GM18870 (cell line): ENCODE data around the gene TNIK.
"Not testable (repeated sequence)": the region's sequence is repeated elsewhere in the genome, so short reads cannot be mapped to it uniquely, and the experiment has no call there.

Experiments
- ATAC-seq: cut with Tn5 transposase; IDR thresholded peaks from one replicate; pipeline ENCODE4 v1.9.1; 2021; ENCODE audit warnings: moderate library complexity; ENCODE audit not compliant: unreplicated experiment

Gene TNIK

DNA sequence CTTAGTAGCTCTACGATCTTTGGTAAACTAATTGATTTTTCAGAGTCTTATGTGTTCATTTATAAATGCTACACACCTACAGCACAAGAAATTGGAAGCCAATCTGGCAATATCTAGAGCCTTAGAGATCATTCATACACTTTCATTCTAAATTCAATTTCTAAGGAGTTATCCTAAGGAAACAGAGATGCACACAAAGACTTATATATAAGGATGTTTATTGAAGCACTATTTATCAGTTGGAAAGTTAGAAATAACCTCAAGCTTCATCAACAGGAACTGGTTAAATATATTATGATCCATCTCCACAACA lies 12.7 kb downstream of the TNIK start:
- ATAC-seq = not testable (repeated sequence)

DNA sequence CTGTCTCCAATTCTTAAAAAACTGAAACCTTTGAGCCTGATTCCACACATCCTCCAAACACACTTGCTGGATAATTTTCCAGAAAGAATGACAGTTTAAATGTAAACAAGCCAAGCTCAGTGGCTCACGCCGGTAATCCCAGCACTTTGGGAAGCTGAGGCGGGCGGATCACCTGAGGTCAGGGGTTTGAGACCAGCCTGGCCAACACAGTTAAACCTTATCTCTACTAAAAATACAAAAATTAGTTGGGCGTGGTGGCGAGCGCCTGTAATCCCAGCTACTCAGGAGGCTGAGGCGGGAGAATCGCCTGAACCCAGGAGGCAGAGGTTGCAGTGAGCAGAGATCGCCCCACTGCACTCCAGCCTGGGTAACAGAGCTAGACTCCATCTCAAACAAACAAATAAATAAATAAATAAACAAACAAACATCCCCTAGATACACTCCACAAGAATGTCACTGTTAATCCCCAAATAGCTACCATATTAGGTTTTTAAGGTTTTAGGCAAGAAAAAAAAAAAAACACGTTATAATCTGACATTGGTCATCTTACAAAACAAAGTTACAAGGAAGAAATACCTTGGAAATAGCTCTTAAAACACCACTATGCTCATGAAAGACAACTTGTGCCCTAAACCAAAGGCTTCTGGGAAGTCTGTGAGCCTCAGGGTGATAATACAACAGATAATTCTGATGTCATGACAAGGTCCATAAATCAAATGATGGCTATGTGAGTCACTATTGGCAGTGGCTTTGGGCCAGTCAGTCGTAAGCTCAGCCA lies 13.2 kb downstream of the TNIK start:
- ATAC-seq = no peak

DNA sequence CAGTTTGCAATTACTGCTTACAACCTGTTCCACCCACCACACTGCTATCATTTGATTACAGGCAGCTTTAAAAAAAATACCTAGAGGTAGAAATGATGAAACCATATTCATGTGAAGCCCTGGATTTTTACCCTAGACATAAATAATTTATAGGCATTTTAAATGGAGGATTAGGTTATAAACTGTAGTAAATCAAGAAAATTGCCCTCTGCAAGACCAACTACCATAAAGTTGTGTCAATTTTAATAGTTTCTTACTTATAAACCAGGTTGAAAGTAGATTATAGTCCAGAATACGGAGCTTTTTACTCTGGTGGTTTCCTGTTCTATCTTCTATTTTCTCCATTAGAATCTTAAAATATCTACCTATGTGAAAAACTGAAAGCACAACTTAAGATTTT lies 13.9 kb downstream of the TNIK start:
- ATAC-seq = no peak

DNA sequence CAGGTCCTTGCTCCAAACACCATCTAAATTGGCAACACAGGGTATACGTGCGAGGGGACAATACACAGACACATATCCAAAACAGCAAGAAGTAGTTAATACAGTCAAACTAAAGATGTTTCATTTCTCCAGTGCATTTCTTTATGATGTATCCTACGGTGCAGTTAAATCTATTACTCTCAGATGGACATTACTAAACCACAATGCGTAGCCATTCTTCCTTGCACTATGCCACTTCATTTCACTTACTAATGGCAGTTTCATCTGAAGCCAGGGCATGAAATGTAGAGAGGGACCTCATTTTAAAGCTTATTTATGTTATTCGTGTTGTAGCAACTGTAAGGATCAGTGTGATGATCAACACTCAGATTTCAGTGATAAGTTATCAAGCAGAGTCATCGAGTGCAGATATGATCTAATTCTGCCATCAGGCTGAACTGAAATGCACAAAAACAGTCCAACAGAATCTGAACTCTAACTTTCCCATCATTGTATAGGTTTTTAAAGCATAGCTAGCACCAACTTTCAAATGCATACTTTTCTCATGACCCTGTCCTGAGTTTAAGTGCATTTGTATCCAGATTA lies 14.5 kb downstream of the TNIK start:
- ATAC-seq = no peak

DNA sequence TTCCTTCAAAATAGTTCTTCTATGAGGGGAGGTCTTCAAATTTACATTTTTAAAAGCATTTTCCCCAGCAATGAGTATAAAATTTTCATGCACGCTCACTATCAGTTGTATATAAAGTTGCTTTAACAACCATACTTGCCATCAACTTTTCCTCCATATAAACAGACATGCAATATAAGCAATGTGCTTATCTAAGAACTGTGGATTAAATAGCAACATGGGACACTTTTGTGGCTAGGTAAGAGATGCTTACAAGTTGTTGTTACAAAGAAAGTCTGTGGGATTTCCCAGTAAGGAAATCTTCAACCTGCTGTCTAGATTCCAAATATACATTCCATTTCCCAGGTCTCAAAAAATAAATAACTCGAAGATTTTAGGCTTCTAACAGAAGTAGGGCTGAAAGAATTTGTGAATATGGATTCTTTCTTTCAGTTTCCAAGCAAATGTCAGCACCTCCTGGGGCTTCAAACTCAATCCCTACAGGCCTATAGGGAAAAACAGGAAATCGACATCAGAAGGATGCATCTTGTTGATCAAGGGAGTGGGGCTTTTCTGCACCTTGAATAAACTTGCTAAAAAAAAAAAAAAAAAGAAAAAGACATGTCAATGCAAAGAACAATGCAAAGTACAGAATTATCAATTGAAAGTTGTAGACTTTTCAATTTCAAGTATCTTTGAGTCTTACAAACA lies 16.1 kb downstream of the TNIK start:
- no peak for ATAC-seq

DNA sequence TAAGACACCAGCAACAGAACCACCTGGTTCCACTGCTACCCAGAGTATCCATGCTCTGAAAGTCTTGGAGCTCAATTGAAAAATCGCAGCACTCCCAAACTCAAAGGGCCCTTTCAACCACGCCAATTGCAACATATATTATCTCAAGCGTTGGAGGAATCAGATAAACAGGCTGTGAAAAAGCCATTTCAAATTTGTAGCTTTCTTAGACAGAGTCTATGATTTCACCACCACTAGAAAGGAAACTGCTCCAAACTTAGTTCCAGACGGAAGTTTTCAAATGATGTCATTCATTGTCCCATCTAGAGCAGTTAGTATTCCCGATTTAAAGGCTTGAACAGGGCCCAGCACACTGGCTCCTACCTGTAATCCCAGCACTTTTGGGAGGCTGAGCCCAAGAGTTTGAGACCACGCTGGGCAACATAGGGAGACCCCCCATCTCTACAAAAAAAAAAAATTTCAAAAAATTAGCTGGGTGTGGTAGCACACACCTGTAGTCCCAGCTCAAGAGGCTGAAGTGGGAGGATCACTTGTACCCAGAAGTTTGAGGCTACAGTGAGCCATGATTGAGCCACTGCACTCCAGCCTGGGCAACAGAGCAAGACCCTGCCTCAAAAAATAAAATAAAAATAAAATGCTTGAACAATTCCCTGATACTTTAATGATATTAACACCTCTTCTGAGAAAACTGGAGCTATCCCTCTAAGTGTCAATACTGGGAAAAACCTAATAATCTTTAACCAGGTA lies 16.8 kb downstream of the TNIK start:
- no peak for ATAC-seq

DNA sequence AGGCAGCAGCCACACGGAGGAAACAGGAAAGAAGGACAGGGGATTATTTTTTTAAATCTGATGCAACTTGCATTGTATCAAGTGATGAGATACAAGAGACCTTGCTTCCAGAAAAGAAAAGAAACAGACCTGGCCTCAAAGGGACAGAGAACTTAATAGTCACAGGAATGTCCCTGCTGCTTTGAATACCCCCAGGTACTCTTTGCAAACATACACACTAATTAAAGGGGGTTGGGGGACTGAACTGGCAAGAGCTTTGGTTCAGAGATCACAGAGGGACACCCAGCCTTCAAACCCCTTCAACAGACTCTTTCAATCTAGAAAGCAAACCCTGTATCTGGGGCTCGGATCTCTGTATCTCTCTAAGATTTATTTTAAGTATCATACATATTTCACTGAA lies 18.0 kb downstream of the TNIK start:
- no peak for ATAC-seq

DNA sequence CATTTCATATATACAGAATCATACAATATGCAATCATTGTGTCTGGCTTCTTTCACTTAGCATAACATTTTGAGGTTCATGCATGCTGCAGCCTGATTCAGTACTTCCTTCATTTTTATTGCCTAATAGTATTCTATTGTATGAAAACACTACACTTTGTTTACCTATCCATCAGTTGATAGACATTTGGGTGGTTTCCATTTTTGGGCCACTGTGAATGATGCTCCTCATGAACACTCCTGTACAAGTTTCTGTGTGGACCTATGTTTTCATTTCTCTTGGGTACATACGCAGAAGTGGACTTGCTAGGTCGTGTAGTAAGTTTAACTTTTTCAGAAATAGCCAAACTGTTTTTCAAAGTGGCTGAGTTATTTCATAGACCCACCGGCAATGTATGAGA lies 18.8 kb downstream of the TNIK start:
- ATAC-seq = no peak

DNA sequence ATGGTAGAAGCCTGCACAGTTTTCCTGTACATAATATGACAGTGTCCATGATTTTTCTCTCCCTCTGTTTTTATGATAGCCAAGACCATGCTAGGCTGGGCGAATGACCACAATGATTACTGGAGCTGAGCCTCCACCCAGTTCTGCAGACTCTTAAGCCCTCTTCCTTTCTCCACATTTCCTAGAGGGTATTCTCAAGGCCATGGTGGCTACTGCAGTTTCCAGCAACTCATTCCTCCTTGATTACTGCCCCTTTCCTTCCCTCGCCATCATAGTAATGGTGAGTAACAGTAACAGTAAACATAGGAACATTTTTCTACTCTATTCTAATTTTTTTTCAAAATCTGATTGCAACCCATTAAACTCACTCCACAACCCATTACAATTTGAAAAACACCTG lies 20.2 kb downstream of the TNIK start:
- ATAC-seq = no peak

DNA sequence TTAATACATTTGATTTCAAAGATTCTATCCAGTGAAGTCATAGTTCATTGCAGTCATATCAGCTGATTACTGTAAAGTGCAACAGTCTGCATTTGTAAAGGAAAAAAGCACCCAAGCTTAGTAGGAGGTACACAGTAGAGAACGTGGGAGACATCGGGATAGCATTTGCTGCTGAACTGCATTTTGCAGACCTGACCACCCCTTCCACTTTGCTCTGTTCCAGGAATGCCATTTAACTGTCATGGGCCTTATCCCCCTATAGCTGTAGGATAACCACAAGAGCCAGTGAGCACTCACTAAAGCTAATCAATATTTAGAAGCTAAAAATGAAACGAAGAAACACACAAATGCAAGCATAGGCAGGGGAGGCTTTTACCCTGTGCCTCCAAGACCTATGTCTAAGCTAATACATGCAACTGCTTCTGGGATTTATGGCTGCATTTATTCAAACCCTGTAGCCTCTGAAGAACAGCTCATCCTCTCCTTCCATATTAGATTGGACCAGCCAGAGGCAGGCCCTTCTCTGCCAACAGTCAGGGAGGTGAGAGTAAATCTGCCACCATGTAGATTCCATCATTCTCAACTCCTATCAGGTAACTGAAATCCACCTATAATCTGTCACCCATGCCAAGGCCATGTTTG lies 23.0 kb downstream of the TNIK start:
- no peak for ATAC-seq

DNA sequence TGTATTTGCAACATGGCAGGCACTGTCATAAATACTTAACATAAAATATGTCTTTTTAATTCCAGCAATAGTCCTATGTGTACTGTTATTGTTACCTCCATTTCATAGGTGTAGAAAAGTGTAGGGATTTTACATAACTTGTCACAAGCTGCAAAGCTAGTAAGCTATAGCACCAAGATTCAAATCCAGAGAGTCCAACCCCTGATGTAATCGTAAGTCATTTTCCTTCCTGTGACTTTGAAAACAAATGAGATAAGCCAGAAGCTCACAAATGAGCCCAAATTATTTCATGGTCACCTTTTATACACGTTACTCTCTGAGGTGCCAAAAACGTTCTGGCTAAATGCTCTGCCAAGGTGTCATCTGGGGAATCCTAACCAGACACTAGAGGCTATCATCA lies 23.8 kb downstream of the TNIK start:
- no peak for ATAC-seq

DNA sequence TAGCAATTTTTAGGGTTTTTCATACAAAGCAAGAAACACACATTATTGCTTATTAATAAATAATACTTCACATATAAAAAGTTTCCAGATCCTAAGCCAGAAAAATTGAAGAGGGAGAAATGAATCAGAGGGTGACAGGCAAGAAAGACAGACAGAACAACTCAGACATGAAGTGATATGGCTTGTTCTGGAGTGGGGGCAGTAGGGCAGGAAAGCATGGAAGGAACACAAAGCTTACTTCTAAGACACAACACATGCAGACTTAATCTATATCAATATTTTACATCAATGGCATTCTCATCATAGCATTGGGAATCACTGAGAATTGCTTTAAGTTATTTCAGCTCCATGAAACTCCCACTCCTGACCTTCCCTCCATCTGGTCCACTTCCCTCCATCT lies 24.4 kb downstream of the TNIK start:
- ATAC-seq = no peak

DNA sequence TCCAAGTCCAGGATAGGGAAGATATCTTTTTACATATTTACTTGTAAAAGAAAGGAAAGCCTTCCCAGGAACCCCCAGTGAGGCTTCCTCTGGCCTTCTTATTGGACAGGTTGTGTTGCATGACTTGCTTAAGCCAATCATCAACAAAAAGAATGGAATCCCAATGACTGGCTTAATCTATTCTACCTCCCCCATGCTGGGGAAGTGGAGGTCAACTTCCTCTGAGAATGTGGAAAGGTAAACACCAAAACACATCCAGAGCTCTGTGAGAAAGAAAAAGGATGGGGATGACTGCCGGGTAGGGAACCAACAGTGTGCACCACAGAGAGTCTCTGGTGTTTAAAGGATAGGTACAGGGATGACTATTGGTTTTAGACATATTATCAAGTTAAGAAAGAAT lies 25.1 kb downstream of the TNIK start:
- ATAC-seq = no peak

DNA sequence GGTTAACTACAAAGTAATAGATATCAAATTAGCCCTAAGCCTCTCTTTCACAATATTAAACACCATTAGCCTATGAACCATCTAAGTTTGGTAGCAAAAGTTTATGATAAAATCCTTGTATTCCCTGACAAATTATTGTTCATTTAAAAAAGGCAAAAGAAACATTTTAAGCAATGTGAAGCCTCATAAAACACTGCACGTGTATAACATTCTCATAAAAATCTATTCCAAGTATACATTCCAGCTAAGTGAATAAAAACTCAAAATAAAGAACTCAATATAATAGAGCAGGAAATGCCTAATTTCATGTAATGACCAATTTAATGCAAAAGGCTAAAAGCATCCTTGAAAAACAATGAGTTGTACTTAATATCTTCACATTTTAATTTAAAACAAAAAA lies 27.7 kb downstream of the TNIK start:
- ATAC-seq = no peak

DNA sequence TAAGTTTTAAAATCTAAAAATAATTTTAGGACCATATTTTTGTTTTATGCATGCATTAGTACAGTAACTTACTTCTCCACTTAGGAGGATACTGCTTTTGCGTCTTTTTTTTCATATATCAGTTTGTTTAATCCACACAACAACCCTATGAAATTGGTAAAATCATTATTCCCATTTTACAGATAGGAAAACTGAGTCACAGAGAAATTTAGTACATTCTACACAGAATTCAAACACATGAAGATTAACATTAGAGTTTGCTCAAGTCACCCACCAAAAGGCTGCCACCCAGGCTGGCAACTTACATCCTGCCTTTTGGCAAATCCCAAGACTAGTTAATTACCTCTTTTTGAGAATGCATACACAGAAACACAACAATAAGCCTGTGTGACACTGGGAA lies 28.7 kb downstream of the TNIK start:
- ATAC-seq = no peak

DNA sequence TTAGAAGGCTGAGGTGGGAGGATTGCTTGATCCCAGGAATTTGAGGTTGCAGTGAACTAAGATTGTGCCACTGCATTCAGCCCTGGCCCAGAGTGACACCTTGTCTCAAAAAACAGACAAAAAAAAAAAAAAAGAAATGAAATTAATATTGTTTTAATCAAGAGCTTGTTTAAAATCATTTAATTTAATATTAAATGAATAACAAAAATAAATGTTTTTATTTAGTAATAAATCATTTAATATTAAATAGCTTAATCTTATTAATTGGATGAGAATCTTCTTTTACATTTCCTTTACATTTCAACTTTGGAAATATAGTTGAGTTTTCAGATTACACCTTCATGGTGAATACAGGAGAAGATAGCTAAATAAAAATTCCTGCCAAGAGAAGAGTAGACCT lies 29.7 kb downstream of the TNIK start:
- ATAC-seq = no peak

DNA sequence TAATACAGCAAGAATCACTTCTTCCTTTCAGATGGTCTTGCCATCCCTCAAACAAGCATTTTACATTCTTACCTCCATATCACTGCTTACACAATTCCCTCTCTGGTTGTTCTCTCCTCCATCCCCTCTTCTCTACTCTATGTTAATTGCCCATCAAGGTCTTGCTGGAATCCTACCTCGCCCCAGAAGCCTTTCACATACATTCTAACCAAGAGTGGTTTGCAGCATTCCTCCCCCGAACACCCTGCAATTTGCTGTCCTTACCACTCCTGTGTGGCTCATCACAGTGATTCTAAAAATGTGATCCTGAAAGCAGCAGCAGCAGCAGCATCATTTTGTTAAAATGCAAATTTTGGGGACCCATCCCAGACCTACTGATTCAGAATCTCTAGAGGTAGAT lies 30.6 kb downstream of the TNIK start:
- no peak for ATAC-seq

DNA sequence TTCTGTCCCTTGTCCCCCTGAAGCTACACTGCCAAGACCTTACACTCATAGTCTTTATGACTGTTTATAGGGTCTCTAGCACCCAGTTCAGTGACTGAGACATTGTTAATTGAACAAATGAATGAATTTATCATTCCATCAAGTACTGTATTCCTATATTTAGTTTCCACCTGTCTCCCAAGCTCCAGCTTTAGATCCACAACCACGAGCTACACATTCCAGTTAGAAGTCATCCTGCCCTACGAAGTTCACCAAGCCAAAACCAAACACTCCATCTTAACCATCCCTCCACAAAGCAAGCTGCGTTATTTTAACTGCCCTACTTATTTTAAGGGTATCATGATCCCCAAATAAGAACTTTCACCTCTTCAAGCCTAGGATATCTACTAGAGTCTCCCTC lies 31.3 kb downstream of the TNIK start:
- no peak for ATAC-seq

DNA sequence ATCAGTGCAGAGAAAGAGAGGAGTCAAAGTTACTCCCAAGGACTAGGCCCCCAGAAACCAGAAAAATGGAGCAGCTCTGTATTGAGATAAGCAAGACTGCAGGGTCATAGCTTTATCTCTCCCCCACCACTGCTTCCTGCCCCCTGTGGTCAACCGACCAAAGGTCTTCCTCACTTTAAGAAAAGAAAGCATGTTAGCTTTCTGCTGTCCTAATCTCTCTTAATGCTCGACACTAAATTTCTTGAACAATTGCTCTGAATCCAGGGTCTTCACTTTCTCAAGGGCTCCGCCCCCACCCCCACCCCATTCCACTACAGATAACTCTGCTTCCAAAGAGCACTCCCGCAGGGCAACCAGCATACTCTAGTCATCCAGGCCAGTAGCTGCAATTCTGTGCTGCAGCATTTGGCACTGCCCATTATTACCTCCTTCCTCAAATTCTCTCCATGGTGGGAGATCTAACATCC lies 31.9 kb downstream of the TNIK start:
- no peak for ATAC-seq

DNA sequence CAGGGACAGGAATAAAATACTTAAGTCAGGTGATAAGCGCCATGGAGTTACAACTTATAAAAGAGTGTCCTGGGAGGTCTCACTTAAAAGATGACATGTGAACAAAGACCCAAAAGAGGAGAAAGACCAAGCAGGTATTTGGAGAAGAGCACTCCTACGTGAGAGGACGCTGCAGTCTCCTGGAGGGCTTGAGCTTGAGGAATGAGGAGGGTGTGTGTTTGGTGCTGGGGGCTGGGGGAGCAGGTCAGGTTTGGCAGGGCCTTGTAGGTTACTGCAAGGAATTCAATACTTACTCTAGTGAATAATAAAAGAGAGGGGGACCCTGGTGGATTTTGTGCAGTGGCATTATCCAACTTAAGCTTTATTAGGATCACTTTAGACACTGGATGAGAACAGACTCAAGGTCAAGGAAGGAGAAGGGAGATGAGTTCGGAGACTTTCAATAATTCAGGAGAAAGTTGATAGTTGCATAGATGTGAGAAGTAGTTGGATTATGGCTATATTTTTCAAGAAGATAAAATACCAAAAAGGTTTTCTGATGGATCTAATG lies 32.4 kb downstream of the TNIK start:
- no peak for ATAC-seq

DNA sequence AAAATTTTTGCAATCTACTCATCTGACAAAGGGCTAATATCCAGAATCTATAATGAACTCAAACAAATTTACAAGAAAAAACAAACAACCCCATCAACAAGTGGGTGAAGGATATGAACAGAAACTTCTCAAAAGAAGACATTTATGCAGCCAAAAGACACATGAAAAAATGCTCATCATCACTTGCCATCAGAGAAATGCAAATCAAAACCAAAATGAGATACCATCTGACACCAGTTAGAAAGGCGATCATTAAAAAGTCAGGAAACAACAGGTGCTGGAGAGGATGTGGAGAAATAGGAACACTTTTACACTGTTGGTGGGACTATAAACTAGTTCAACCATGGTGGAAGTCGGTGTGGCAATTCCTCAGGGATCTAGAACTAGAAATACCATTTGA lies 36.1 kb downstream of the TNIK start:
- not testable (repeated sequence) for ATAC-seq
